ENCODE results near the gene AFP.

Gene AFP

GRCh38 chr4:73438582-73439215 lies 2.7 kb downstream of the AFP start:
- DNase-seq = no peak

GRCh38 chr4:73439445-73439844 lies 3.4 kb downstream of the AFP start:
- no peak for DNase-seq

- DNase-seq = no peak
Observed at GRCh38 chr4:73439991-73440390, 4.0 kb downstream of the AFP start.

GRCh38 chr4:73440653-73441052 lies 4.6 kb downstream of the AFP start:
- no peak for DNase-seq

- no peak for DNase-seq
Observed at GRCh38 chr4:73442275-73442674, 6.3 kb downstream of the AFP start.

GRCh38 chr4:73443224-73443623 lies 7.2 kb downstream of the AFP start:
- DNase-seq = no peak

- DNase-seq = no peak
Observed at GRCh38 chr4:73445383-73446335, 9.6 kb downstream of the AFP start.

- DNase-seq = peak; percentile 54 to 80 (median 67)
Observed at GRCh38 chr4:73446336-73446938, 10.4 kb downstream of the AFP start.

- DNase-seq = no peak
Observed at GRCh38 chr4:73447671-73448070, 11.7 kb downstream of the AFP start.

GRCh38 chr4:73448448-73449203 lies 12.6 kb downstream of the AFP start:
- DNase-seq = no peak

- DNase-seq = no peak
Observed at GRCh38 chr4:73450398-73451004, 14.5 kb downstream of the AFP start.

- no peak for DNase-seq
Observed at GRCh38 chr4:73451404-73451803, 15.4 kb downstream of the AFP start.

- no peak for DNase-seq
Observed at GRCh38 chr4:73451981-73452747, 16.1 kb downstream of the AFP start.

GRCh38 chr4:73452953-73453700 lies 17.1 kb downstream of the AFP start:
- DNase-seq = no peak

- DNase-seq = peak in 2 of 4 experiments; percentile 4
Observed at GRCh38 chr4:73453701-73454005, 17.6 kb downstream of the AFP start.

GRCh38 chr4:73454920-73455319 lies 18.9 kb downstream of the AFP start:
- no peak for DNase-seq

- DNase-seq = no peak
Observed at GRCh38 chr4:73456177-73457022, 20.4 kb downstream of the AFP start.

- no peak for DNase-seq
Observed at GRCh38 chr4:73458184-73459047, 22.4 kb downstream of the AFP start.

- no peak for DNase-seq
Observed at GRCh38 chr4:73459048-73459421, 23.0 kb downstream of the AFP start.

Data from suppressor macrophage (primary cell).